Small intestine (tissue), 7 donors: ENCODE data around the gene PITHD1. TPM values are rescaled to one million over a fixed set of nuclear protein-coding genes. Genes with fewer than 3 reads are reported as not detected.
"Not testable (repeated sequence)": the region's sequence is repeated elsewhere in the genome, so short reads cannot be mapped to it uniquely, and the experiment has no call there.

Experiments used
- DNase-seq, 2 donors: peaks; one replicate each; pipeline versions ENCODE4 v3.0.0 to v3.0.0-alpha.2; 2013
- FAIRE-seq: peaks from 2 replicates; lab custom pipeline; 2012; peaks lifted over from hg19 to GRCh38; lab: Jason Lieb, UNC
- H3K27ac ChIP-seq, 3 donors: one replicate each; pipeline ENCODE4 v1.5.1; 2013; ENCODE audit warnings: low read length in 2 of 3, mild to moderate bottlenecking in 2 of 3, control low read depth in 1 of 3, inconsistent platforms in 1 of 3, low read depth in 1 of 3, moderate library complexity in 1 of 3
- H3K27me3 ChIP-seq, 3 donors: one replicate each; pipeline ENCODE4 v1.6.1; 2013; ENCODE audit warnings: low read length in 3 of 3, inconsistent platforms in 1 of 3; ENCODE audit not compliant: control insufficient read depth in 3 of 3, insufficient read depth in 3 of 3
- H3K36me3 ChIP-seq, 3 donors: one replicate each; pipeline ENCODE4 v1.6.1; 2013; ENCODE audit warnings: low read length in 3 of 3, inconsistent platforms in 1 of 3, low read depth in 1 of 3, mild to moderate bottlenecking in 1 of 3, moderate library complexity in 1 of 3; ENCODE audit not compliant: control insufficient read depth in 3 of 3, insufficient read depth in 2 of 3
- H3K4me1 ChIP-seq, 3 donors: one replicate each; pipeline ENCODE4 v1.6.1; 2013; ENCODE audit warnings: low read length in 2 of 3, inconsistent platforms in 1 of 3, low read depth in 1 of 3, mild to moderate bottlenecking in 1 of 3, moderate library complexity in 1 of 3; ENCODE audit not compliant: control insufficient read depth in 3 of 3, insufficient read depth in 2 of 3
- H3K4me3 ChIP-seq, 3 donors: one replicate each; pipeline ENCODE4 v1.5.1; 2013; ENCODE audit warnings: low read length in 3 of 3, control low read depth in 1 of 3, inconsistent platforms in 1 of 3, low read depth in 1 of 3, mild to moderate bottlenecking in 1 of 3, moderate library complexity in 1 of 3
- H3K9me3 ChIP-seq, 2 donors: one replicate each; pipeline ENCODE4 v1.6.1; 2013; ENCODE audit warnings: low read depth in 1 of 2, low read length in 1 of 2; ENCODE audit not compliant: control insufficient read depth in 2 of 2, insufficient read depth in 1 of 2
- WGBS, 3 donors: extraction: QIAGEN DNeasy Blood & Tissue Kit; methylation state at CpG; one replicate each; pipeline ENCODE4 v1.1.7; 2013; 5-methylcytosine and 5-hydroxymethylcytosine counted together
- polyA plus RNA-seq, 4 donors: library from polyadenylated mRNA; stranded (reverse) in 3 of 4; unstranded in 1 of 4; fragments of 200-250 nt in 3 of 4; fragments of 120-200 nt in 1 of 4; gene quantifications; one replicate each; pipeline versions ENCODE4 v1.2.1 to v1.2.3, GENCODE V29; 2013
- donor health status: healthy with polysubstance abuse.
- donor health status: control.
- donor health status: control.
- donor health status: Bipolar disorder and iron deficiency.
- donor health status: healthy.

The PITHD1 gene
- polyA plus RNA-seq, 4 donors: 32.4 to 60.1 (median 48.4) TPM

DNA sequence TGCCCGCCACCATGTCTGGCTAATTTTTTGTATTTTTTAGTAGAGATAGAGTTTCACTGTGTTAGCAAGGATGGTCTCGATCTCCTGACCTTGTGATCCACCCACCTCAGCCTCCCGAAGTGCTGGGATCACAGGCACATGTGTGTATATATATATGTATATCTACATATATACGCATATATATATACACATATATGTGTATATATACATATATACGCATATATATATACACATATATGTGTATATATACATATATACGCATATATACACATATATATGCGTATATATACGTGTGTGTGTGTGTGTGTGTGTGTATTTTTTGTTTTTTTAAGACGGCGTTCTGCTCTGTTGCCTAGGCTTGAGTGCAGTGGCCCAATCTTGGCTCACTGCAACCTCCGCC is 4.9 kb downstream of the PITHD1 start:
- WGBS, 3 donors: 94 to 97% (median 96%) methylated on average over 10 to 11 of the region's 11 CpGs

DNA sequence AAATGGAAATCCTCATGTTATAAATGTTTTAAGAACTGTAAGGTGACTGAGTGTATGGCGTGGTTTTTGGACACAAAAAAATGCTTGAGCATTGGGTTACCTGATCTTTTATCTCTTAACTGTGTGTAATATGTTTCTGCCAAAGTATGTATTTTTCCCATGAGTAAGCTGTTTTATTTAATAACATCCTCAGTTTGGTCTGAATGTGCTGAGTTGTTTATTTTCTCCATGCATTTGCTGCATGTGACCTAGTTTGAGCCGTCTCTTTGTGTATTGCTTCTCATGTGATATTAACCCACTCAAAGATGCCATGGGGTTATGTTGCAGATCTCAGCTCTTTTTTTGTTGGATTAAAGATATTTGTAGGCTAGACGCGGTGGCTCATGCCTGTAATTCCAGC is 6.6 kb downstream of the PITHD1 start:
- WGBS, 3 donors: 78 to 90% (median 84%) methylated on average over 4 of the region's 4 CpGs
- DNase-seq (no peak), FAIRE-seq (no peak)
- peaks cover 2 to 45% (median 18%) of the 10 kb centered on the region in 3 donors for H3K36me3 ChIP-seq
- H3K27ac ChIP-seq: no peak overlapping the region
- H3K4me1 ChIP-seq: peaks cover 0 to 3% (median 0%) of the 10 kb centered on the region in 3 donors
- no peaks in the 10 kb centered on the region for H3K27me3 ChIP-seq
- no peaks in the 10 kb centered on the region for H3K9me3 ChIP-seq
- H3K4me3 ChIP-seq: no peak overlapping the region

More for the DNA sequence above, 4.9 kb downstream of the PITHD1 start:
- peaks cover 0 to 13% (median 8%) of the 10 kb centered on the region in 3 donors for H3K4me1 ChIP-seq
- not testable (repeated sequence) for H3K4me3 ChIP-seq, H3K9me3 ChIP-seq, H3K27ac ChIP-seq, DNase-seq, H3K27me3 ChIP-seq, FAIRE-seq
- H3K36me3 ChIP-seq: peaks cover 2 to 39% (median 18%) of the 10 kb centered on the region in 3 donors

DNA sequence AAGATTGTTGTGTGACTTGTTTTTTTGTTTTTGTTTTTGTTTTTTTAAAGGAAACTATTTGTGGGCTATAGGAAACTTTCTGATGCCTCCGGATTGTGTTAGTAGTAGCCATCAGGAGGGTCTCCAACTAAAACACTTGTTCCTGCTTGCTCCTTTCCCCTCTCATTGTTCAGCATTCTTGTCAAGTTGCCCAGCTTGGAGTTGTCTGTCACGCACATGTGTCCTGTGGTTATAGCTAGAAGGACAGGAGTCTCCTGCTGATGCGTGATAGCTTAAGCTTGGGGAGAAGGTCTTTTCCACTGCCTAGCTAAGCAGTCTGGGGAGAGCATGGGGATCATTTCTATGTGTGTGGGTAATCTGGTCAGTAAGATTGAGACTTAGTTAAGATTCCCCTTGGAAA is 9.5 kb downstream of the PITHD1 start:
- no peaks in the 10 kb centered on the region for H3K27me3 ChIP-seq
- no peak for FAIRE-seq
- peaks cover 2 to 36% (median 15%) of the 10 kb centered on the region in 3 donors for H3K36me3 ChIP-seq

DNA sequence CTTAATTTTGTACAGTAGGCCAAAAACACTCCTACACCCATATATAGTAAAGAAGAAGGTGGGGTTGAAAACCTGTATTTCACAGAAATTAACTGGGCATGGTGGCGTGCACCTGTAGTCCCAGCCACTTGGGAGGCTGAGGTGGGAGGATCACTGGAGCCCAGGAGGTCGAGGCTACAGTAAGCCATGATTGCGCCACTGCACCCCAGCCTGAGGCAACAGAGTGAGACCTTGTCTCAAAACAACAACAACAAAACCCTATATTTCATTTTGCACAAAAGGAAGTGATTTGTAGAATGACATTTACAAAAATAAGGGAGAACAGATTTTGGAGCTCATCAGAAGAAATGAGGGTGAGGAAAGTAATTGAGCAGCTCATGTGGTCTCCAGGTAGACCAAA is 10.5 kb downstream of the PITHD1 start:
- 94 to 97% (median 96%) methylated on average over 3 of the region's 3 CpGs for WGBS, 3 donors
- Histone ChIP-seq H3K9me3 (no peaks in the 10 kb centered on the region), H3K4me3 (no peak overlapping the region), H3K4me1 (peaks cover 4 to 22% (median 4%) of the 10 kb centered on the region in 3 donors), H3K27me3 (no peaks in the 10 kb centered on the region), H3K36me3 (peaks cover 5 to 39% (median 15%) of the 10 kb centered on the region in 3 donors), H3K27ac (no peak overlapping the region)
- DNase-seq (no peak), FAIRE-seq (no peak)

More for the DNA sequence above, 9.5 kb downstream of the PITHD1 start:
- no peak overlapping the region for H3K4me3 ChIP-seq
- H3K27ac ChIP-seq: no peak overlapping the region
- 91 to 97% (median 95%) methylated on average over 3 of the region's 3 CpGs for WGBS, 3 donors
- no peak for DNase-seq
- H3K4me1 ChIP-seq: peaks cover 4 to 12% (median 4%) of the 10 kb centered on the region in 3 donors
- no peaks in the 10 kb centered on the region for H3K9me3 ChIP-seq

DNA sequence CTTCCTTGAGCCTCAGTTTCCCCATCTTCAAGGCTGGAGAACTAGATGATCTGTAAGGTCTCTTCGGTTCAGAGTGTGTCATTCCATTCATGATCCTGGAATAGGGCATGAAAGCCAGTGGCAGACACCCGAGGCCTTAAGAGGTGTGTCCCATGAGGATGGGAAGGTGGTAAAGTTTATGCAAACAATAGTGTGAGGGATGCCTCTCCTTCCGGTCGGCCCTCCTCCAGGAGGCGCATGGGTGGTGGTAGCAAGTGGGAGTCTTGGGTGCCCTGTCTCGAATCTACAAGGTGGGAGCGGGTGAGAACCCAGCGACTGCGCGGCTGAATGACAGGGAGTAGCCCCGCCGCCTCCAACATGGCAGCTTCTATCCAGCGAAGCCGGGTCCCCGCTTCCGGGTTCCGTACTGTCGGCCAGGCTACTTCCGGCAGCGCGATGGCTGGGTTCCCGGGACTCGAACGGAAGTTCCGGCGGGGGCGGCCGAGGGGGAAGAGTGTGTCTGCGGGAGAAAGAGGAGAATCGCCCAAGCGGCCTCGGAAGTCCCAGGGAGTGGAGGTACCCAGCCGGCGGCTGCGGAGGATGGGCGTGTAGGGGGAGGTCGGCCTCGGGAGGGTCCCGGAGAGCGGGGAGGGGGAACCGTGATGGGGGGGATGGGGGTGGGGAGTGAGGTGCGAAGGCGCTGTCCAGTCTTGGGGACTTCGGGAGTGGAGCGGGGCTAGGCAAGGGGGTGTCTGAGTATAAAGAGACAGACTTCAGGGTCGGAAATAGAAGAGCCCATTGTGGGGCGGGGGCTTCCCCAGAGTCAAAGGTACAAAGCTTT is 12.7 kb downstream of the PITHD1 start, which contains the start of gene LYPLA2:
Gene LYPLA2 (plus strand): TSS at position 450 of the 820 bp plus-strand sequence. CDS start 1,538 bp downstream, outside the sequence.
- H3K27ac ChIP-seq: peak within 1 kb of the TSS; percentile 58 to 87 (median 62)
- FAIRE-seq (no peak), DNase-seq (peak; percentile 89 to 94)
- peaks cover 10 to 52% (median 16%) of the 10 kb centered on the region in 3 donors for H3K36me3 ChIP-seq
- peaks cover 4 to 33% (median 4%) of the 10 kb centered on the region in 3 donors for H3K4me1 ChIP-seq
- peak within 1 kb of the TSS; percentile 79 to 89 (median 85) for H3K4me3 ChIP-seq
- H3K9me3 ChIP-seq: no peaks in the 10 kb centered on the region
- H3K27me3 ChIP-seq: no peaks in the 10 kb centered on the region
- WGBS, 3 donors: 1% methylated on average over 47 of the region's 47 CpGs

DNA sequence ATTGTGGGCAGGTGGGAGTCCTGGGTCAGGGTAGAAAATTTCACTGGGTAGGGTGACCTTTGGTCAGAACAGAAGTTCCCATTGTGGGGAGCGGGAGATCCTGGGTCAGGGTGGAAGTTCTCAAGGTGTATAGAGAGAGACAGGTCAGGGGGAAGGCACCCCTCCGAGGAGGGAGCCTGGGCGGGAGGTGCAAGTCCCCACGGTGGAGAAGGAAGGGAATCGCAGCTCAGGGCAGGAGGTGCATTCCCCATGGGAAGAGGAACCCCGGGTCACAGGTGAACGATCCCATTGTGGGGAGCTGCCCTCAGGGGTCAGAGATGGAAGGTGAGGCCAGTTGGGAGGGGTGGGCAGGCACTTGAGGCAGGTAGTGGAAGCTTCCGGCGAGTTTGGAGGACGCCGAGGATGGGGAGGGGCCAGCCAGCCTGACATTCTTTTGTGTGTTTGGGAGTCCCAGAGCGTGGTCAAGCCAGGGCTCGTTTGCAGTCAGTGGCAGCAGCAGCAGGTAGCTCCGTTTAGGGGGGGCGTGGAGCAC is 13.4 kb downstream of the PITHD1 start:
- peaks cover 8 to 57% (median 16%) of the 10 kb centered on the region in 3 donors for H3K36me3 ChIP-seq
- 0 to 2% (median 1%) methylated on average over 15 of the region's 15 CpGs for WGBS, 3 donors
- no peaks in the 10 kb centered on the region for H3K9me3 ChIP-seq
- DNase-seq (peak; percentile 45 to 60), FAIRE-seq (no peak)
- peaks cover 4 to 35% (median 4%) of the 10 kb centered on the region in 3 donors for H3K4me1 ChIP-seq
- no peaks in the 10 kb centered on the region for H3K27me3 ChIP-seq
- H3K4me3 ChIP-seq: peak overlapping the region; percentile 79 to 89 (median 85)
- H3K27ac ChIP-seq: peak overlapping the region; percentile 12 to 87 (median 58)

DNA sequence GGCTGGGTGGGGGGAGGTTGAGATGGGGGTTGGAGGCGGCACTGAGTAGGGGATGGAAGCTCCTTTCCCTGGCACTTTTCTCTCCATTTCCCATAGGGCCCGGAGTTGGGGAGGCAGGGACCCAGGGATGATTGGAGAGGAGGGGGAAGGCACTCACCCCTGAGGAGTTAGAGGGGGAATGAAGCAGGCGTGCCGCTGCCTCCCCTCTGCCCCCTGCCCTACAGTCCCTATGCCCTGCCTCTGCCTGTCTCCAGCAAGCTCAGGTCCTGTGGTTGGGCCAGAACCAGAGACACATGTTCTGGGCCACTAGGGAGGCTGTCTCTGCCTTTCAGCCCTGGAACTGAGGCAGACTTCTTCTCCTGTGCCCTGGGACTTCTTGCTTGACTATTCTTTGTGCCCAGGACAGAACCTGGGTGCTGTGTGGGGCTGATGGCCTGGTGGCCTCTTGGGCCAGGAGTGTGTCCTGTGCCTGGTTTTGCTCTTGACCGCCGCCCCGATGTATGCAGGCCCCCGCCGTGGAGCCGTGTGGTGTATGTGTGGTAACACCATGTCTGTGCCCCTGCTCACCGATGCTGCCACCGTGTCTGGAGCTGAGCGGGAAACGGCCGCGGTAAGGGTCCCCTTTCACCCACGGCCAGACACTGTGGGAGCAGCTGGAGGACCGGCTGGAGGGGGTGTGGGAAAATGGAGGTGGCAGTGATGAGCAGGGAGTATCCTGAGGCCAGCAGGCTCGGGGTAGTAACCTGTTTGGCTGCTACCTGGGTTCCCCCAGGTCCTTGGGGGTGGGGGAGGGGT is 14.1 kb downstream of the PITHD1 start:
- 63 to 73% (median 68%) methylated on average over 18 to 19 of the region's 19 CpGs for WGBS, 3 donors
- H3K27ac ChIP-seq: peak overlapping the region in 1 of 3 donors; percentile 55
- peak overlapping the region in 2 of 3 donors; percentile 79 to 89 for H3K4me3 ChIP-seq
- peaks cover 4 to 41% (median 4%) of the 10 kb centered on the region in 3 donors for H3K4me1 ChIP-seq
- FAIRE-seq (no peak), DNase-seq (no peak)
- no peaks in the 10 kb centered on the region for H3K27me3 ChIP-seq
- H3K36me3 ChIP-seq: peaks cover 8 to 61% (median 13%) of the 10 kb centered on the region in 3 donors
- no peaks in the 10 kb centered on the region for H3K9me3 ChIP-seq
